NCI-H1092 treated with DMSO at 0.1 percent for 48 hours (cell line): ENCODE results near the gene PCDHGB7.
"Not testable (repeated sequence)": the region's sequence is repeated elsewhere in the genome, so short reads cannot be mapped to it uniquely, and the experiment has no call there.

ENCODE experiments used
- DNase-seq: peaks from one replicate; lab custom pipeline; 2025; lab: John Stamatoyannopoulos, UW

Gene PCDHGB7

DNA sequence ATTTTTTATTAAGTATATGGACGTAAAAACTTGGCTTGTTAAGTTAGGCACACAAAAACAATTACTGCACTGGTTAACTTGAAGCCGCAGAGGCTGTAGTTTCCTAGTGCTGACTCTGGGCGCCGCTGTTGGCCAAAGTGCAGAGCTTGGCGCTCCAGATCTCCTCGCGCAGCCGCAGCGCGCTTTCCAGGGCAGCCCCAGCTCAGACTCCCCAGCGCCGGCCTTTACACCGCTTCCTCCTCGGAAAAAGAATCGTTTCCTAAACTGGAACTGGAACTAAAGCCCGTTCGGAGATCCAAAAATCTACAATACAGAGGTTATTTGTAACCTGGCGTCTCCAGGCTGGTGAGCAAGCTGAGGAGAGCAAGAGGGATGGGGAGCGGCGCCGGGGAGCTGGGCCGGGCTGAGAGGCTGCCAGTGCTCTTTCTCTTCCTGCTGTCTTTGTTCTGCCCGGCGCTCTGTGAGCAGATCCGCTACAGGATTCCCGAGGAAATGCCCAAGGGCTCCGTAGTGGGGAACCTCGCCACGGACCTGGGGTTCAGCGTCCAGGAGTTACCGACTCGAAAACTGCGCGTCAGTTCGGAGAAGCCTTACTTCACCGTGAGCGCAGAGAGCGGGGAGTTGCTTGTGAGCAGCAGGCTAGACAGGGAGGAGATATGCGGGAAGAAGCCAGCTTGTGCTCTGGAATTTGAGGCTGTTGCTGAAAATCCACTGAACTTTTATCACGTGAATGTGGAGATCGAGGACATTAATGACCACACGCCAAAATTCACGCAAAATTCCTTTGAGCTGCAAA lies 19.5 kb upstream of the PCDHGB7 start, which contains the start of gene PCDHGB5:
TSS of gene PCDHGB5 (plus strand) at position 192 of the 796 bp plus-strand sequence. CDS start at position 373, 181 bp downstream.
- not testable (repeated sequence) for DNase-seq

DNA sequence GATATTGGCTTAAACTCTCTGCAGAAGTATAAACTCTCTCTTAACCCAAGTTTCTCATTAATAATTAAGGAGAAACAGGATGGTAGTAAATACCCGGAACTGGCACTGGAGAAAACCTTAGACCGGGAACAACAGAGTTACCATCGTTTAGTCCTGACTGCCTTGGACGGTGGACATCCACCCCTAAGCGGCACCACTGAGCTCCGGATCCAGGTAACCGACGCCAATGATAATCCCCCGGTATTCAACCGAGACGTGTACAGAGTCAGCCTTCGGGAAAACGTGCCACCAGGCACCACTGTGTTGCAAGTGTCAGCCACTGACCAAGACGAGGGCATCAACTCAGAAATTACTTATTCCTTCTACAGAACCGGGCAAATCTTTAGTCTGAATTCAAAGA lies 18.9 kb upstream of the PCDHGB7 start:
- DNase-seq = no peak

DNA sequence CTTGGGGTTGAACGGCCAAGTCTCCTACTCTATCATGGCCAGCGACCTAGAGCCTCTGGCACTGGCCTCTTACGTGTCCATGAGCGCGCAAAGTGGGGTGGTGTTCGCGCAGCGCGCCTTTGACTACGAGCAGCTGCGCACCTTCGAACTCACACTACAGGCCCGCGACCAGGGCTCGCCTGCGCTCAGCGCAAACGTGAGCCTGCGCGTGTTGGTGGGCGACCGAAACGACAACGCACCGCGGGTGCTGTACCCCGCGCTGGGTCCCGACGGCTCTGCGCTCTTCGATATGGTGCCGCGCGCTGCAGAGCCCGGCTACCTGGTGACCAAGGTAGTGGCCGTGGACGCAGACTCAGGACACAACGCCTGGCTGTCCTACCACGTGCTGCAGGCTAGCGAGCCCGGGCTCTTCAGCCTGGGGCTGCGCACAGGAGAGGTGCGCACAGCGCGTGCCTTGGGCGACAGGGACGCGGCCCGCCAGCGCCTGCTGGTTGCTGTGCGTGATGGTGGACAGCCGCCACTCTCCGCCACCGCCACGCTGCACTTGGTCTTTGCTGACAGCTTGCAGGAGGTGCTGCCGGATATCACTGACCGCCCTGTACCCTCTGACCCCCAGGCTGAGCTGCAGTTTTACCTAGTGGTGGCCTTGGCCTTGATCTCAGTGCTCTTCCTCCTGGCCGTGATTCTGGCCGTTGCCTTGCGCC lies 17.8 kb upstream of the PCDHGB7 start:
- DNase-seq = no peak

DNA sequence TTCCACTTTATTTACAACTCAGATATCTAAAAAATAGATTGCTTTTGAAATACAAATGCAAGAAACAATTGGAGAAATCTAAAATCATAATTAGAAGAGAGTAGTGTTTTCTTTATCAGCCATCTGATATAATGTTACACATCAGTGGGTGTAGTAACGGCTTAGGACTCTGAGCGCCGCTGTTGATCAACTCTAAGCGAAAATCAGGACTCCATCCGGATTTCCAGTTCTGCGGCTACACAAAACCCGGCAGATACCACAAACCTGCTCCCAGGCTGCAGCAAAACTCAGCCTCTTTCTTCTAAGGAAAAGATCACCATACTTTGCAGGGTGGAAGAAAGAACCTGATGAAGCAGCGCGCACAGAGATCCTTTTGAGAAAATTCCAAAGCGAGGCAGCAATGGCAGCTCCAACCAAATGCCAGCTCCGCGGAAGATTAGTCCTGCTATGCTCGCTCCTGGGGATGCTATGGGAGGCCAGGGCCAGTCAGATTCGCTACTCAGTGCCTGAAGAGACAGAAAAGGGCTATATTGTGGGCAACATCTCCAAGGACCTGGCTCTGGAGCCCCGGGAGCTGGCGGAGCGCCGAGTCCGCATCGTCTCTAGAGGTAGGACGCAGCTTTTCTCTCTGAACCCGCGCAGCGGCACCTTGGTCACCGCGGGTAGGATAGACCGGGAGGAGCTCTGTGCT lies 14.8 kb upstream of the PCDHGB7 start, which contains the start of gene PCDHGA9:
TSS of gene PCDHGA9 (plus strand) at position 226 of the 691 bp plus-strand sequence. CDS start at position 401, 175 bp downstream.
- no peak for DNase-seq

DNA sequence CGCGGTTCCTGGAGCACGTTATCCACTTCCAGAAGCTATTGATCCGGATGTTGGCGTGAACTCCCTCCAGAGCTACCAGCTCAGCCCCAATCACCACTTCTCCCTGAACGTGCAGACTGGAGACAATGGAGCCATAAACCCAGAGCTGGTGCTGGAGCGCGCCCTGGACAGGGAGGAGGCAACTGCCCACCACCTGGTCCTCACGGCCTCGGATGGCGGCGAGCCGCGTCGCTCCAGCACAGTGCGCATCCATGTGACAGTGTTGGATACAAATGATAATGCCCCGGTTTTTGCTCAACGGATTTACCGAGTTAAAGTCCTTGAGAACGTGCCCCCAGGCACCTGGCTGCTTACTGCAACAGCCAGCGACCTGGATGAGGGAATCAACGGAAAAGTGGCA lies 14.1 kb upstream of the PCDHGB7 start:
- no peak for DNase-seq

DNA sequence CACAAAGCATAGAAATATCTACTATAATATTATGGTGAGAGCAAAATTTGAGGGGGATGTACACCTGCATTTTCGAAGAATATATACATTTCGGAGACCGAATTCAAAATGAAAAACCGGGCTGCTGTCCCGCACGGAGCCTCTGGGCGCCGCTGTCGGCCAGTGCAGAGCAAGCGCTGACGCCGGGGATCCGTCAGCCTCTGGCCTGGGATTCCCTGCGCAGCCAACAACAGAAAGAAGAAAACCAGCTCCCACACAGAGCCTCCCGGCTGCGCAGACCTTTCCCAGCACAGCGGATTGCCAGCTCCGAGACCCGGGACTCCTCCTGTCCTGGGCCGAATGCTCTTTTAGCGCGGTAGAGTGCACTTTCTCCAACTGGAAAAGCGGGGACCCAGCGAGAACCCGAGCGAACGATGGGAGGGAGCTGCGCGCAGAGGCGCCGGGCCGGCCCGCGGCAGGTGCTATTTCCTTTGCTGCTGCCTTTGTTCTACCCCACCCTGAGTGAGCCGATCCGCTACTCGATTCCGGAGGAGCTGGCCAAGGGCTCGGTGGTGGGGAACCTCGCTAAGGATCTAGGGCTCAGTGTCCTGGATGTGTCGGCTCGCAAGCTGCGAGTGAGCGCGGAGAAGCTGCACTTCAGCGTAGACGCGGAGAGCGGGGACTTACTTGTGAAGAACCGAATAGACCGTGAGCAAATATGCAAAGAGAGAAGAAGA lies 9.5 kb upstream of the PCDHGB7 start, which contains the start of gene PCDHGB6:
TSS of gene PCDHGB6 (plus strand) at position 232 of the 716 bp plus-strand sequence. CDS start at position 414, 182 bp downstream.
- DNase-seq = not testable (repeated sequence)

DNA sequence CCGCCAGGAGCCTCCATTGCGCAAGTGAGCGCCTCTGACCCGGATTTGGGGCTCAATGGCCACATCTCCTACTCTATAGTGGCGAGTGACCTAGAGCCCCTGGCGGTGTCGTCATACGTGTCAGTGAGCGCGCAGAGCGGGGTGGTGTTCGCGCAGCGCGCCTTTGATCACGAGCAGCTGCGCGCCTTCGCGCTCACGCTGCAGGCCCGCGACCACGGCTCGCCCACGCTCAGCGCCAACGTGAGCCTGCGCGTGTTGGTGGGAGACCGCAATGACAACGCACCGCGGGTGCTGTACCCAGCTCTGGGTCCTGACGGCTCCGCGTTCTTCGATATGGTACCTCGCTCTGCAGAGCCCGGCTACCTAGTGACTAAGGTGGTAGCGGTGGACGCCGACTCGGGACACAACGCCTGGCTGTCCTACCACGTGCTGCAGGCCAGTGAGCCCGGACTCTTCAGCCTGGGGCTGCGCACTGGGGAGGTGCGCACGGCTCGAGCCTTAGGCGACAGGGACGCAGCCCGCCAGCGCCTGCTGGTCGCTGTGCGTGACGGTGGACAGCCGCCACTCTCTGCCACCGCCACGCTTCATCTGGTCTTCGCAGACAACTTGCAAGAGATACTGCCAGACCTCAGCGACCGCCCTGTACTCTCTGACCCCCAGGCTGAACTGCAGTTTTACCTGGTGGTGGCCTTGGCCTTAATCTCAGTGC lies 7.7 kb upstream of the PCDHGB7 start:
- no peak for DNase-seq

DNA sequence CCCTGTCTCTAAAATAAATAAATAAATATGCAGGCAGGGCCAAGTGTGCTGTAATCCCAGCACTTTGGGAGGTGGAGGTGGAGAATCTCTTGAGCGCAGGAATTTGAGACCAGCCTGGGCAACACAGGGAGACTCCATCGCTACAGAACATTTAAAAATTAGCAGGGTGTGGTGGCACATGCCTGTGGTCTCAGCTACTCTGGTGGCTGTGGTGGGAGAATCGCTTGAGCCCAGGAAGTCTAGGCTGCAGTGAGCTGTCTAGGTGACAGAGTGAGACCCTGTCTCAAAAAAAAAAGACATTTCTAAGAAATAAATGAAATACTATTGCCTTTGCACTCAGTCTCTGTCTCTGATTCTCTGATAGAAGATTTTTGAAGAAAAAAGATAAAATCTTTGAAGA lies 5.9 kb upstream of the PCDHGB7 start:
- DNase-seq = no peak

DNA sequence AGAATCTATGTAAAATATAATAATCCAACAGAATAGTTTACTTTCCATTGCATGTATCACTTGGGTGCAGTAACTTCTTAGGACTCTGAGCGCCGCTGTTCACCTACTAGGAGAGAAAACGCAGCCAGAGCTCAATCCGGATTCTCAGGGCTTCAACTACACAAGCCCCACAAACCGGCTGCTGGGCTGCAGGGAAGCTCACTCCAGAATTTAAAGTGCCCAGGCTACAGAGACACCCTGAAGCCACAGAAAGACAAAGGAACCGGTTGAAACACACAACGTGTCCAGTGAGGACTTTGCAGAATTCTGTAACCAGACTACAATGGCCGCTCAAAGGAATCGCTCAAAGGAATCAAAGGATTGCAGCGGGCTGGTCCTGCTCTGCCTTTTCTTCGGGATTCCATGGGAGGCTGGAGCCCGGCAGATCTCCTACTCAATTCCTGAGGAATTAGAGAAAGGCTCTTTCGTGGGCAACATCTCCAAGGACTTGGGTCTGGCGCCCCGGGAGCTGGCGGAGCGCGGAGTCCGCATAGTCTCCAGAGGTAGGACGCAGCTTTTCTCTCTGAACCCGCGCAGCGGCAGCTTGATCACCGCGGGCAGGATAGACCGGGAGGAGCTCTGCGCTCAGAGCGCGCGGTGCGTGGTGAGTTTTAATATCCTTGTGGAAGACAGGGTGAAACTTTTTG lies 4.5 kb upstream of the PCDHGB7 start, which contains the start of gene PCDHGA10:
TSS of gene PCDHGA10 (plus strand) at position 134 of the 686 bp plus-strand sequence. CDS start at position 323, 189 bp downstream.
- DNase-seq = peak; percentile 11

DNA sequence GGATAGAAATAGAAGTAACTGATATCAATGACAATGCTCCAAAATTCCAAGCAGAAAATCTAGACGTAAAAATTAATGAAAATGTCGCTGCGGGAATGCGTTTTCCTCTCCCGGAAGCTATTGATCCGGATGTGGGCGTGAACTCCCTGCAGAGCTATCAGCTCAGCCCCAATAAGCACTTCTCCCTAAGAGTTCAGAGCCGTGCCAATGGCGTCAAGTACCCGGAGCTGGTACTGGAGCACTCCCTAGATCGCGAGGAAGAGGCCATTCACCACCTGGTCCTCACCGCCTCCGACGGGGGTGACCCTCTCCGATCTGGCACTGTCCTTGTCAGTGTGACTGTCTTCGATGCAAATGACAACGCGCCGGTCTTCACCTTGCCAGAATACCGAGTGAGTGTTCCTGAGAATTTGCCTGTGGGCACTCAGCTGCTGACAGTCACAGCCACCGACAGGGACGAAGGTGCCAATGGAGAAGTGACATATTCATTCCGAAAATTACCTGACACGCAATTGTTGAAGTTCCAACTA lies 3.9 kb upstream of the PCDHGB7 start:
- DNase-seq = no peak

DNA sequence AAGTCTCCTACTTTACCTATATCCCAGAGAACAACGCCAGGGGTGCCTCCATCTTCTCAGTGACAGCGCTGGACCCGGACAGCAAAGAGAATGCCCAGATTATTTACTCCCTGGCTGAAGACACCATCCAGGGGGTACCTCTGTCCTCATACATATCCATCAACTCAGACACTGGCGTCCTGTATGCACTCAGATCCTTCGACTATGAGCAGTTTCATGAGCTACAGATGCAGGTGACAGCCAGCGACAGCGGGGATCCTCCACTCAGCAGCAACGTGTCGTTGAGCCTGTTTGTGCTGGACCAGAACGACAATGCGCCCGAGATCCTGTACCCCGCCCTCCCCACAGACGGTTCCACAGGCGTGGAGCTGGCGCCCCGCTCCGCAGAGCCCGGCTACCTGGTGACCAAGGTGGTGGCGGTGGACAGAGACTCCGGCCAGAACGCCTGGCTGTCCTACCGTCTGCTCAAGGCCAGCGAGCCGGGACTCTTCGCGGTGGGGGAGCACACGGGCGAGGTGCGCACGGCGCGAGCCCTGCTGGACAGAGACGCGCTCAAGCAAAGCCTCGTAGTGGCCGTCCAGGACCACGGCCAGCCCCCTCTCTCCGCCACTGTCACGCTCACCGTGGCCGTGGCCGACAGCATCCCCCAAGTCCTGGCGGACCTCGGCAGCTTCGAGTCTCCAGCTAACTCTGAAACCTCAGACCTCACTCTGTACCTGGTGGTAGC lies 2.8 kb upstream of the PCDHGB7 start:
- DNase-seq = not testable (repeated sequence)

DNA sequence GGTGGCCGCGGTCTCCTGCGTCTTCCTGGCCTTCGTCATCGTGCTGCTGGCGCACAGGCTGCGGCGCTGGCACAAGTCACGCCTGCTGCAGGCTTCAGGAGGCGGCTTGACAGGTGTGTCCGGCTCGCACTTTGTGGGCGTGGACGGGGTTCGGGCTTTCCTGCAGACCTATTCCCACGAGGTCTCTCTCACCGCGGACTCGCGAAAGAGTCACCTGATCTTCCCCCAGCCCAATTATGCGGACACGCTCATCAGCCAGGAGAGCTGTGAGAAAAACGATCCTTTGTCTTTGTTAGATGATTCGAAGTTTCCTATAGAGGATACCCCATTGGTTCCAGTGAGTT lies 2.2 kb upstream of the PCDHGB7 start:
- DNase-seq = not testable (repeated sequence)

DNA sequence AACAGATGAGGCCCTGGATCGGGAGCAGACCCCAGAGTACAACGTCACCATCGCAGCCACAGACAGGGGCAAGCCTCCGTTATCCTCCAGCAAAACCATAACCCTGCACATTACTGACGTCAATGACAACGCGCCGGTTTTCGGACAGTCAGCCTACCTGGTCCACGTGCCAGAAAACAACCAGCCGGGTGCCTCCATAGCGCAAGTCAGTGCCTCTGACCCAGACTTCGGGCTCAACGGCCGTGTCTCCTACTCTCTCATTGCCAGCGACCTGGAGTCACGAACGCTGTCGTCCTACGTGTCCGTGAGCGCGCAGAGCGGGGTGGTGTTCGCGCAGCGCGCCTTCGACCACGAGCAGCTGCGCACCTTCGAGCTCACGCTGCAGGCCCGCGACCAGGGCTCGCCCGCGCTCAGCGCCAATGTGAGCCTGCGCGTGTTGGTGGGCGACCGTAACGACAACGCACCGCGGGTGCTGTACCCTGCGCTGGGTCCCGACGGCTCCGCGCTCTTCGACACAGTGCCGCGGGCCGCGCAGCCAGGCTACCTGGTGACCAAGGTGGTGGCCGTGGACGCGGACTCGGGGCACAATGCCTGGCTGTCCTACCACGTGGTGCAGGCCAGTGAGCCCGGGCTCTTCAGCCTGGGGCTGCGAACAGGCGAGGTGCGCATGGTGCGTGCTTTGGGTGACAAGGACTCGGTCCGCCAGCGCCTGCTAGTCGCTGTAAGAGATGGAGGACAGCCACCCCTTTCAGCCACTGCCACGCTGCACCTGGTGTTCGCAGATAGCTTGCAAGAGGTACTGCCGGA lies 1.8 kb downstream of the PCDHGB7 start:
- no peak for DNase-seq

DNA sequence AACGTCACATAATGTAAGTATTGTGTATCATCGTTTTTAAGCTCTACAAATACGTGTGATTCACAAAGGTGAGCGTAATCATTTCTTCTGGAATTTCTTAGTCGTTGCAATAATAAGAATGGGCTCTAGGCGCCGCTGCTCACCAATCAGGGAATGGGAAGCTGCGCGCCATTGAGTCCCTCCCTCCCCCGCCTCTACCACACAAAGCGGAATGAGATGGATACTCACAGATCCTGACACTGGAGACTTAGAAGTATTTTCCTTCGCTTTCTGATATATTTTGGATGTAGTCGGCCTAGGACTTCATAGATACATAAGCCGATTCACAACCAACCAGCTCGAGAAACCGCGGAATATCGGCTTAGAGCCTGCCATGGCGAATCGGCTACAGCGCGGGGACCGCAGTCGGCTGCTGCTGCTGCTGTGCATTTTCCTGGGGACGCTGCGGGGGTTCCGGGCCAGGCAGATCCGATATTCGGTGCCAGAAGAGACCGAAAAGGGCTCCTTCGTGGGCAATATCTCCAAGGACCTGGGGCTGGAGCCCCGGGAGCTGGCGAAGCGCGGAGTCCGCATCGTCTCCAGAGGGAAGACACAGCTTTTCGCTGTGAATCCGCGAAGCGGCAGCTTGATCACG lies 3.5 kb downstream of the PCDHGB7 start, which contains the start of gene PCDHGA11:
TSS of gene PCDHGA11 (plus strand) at position 197 of the 634 bp plus-strand sequence. CDS start at position 374, 177 bp downstream.
- DNase-seq = no peak

DNA sequence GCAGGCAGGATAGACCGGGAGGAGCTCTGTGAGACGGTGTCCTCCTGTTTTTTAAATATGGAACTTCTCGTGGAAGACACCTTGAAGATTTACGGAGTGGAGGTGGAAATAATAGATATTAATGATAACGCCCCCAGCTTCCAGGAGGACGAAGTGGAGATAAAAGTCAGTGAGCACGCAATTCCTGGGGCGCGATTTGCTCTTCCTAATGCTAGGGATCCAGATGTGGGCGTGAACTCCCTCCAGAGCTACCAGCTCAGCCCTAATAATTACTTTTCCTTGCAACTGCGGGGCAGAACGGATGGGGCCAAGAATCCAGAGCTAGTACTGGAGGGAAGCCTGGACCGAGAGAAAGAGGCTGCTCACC lies 4.0 kb downstream of the PCDHGB7 start:
- DNase-seq = no peak

DNA sequence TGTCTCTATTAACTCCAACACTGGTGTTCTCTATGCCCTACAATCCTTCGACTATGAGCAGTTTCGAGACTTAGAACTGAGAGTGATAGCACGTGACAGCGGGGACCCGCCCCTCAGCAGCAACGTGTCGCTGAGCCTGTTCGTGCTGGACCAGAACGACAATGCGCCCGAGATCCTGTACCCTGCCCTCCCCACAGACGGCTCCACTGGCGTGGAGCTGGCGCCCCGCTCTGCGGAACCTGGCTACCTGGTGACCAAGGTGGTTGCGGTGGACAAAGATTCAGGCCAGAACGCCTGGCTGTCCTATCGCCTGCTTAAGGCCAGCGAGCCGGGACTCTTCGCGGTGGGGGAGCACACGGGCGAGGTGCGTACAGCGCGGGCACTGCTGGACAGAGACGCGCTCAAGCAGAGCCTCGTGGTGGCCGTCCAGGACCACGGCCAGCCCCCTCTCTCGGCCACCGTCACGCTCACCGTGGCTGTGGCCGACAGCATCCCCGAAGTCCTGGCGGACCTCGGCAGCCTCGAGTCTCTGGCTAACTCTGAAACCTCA lies 5.3 kb downstream of the PCDHGB7 start:
- no peak for DNase-seq

DNA sequence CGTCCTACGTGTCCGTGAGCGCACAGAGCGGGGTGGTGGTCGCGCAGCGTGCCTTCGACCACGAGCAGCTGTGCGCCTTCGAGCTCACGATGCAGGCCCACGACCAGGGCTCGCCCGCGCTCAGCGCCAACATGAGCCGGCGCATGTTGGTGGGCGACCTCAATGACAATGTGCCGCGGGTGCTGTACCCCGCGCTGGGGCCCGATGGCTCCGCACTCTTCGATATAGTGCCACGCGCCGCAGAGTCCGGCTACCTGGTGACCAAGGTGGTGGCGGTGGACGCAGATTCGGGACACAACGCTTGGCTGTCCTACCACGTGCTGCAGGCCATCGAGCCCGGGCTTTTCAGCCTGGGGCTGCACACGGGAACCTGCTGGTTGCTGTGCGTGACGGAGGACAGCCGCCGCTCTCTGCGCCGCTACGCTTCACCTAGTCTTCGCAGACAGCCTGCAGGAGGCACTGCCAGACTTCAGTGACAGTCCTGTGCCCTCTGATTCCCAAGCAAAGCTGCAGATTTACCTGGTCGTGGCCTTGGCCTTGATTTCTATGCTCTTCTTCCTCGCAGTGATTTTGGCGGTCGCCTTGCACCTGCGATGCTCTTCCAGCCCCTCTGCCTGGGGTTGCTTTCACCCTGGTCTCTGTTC lies 10.4 kb downstream of the PCDHGB7 start:
- DNase-seq = no peak
